NCI-H82 treated with DMSO at 0.1 percent for 48 hours (cell line): Measurements from ENCODE around the gene HHIPL1.
"Not testable (repeated sequence)": the region's sequence is repeated elsewhere in the genome, so short reads cannot be mapped to it uniquely, and the experiment has no call there.

Source experiments
- DNase-seq: peaks from one replicate; lab custom pipeline; 2025; ENCODE audit not compliant: unreplicated experiment; lab: John Stamatoyannopoulos, UW

Gene HHIPL1

GRCh38 chr14:99658218-99658845 is 13.4 kb downstream of the HHIPL1 start:
- DNase-seq = no peak

GRCh38 chr14:99659333-99659741 is 14.4 kb downstream of the HHIPL1 start:
- DNase-seq = no peak

- no peak for DNase-seq
These were observed 15.2 kb downstream of the HHIPL1 start for GRCh38 chr14:99660006-99660566.

- DNase-seq = no peak
These were observed 15.9 kb downstream of the HHIPL1 start for GRCh38 chr14:99660794-99661193.

- not testable (repeated sequence) for DNase-seq
These were observed 16.3 kb downstream of the HHIPL1 start for GRCh38 chr14:99661206-99661605.

- no peak for DNase-seq
These were observed 17.9 kb downstream of the HHIPL1 start for GRCh38 chr14:99662846-99663245.

GRCh38 chr14:99663386-99664057 is 18.6 kb downstream of the HHIPL1 start:
- no peak for DNase-seq

GRCh38 chr14:99664058-99664936 is 19.4 kb downstream of the HHIPL1 start:
- no peak for DNase-seq

- no peak for DNase-seq
These were observed 20.0 kb downstream of the HHIPL1 start for GRCh38 chr14:99664937-99665273.

- DNase-seq = no peak
These were observed 21.6 kb downstream of the HHIPL1 start for GRCh38 chr14:99666533-99666932.

- DNase-seq = no peak
These were observed 22.1 kb downstream of the HHIPL1 start for GRCh38 chr14:99667045-99667444.

- no peak for DNase-seq
These were observed 22.9 kb downstream of the HHIPL1 start for GRCh38 chr14:99667821-99668220.

GRCh38 chr14:99668307-99669295 is 23.7 kb downstream of the HHIPL1 start:
- no peak for DNase-seq

- no peak for DNase-seq
These were observed 25.7 kb downstream of the HHIPL1 start for GRCh38 chr14:99670361-99671234.

- no peak for DNase-seq
These were observed 26.6 kb downstream of the HHIPL1 start for GRCh38 chr14:99671235-99672224.

GRCh38 chr14:99672506-99673304 is 27.8 kb downstream of the HHIPL1 start:
- DNase-seq = no peak

- no peak for DNase-seq
These were observed 28.6 kb downstream of the HHIPL1 start for GRCh38 chr14:99673305-99674063.
